Activated naive CD4-positive, alpha-beta T cell treated with anti-CD3 and anti-CD28 coated beads for 36 hours (primary cell): ENCODE data around the gene LUC7L3. TPM values are rescaled to one million over a fixed set of nuclear protein-coding genes. Genes with fewer than 3 reads are reported as not detected.
A peak's percentile ranks its signal among the peaks of the same experiment; 100 is the strongest.
"Not testable (repeated sequence)": the region's sequence is repeated elsewhere in the genome, so short reads cannot be mapped to it uniquely, and the experiment has no call there.

Experiments used
- CTCF ChIA-PET: fragments of 350-600 bp; sonication (Branson Sonifier 250); formaldehyde crosslinking; loops from one replicate; lab custom pipeline; 2021; ENCODE audit warnings: antibody characterized with exemption; lab: Charles Lee
- DNase-seq: peaks from one replicate; pipeline ENCODE4 v3.0.0-alpha.2; 2020
- H3K27ac Mint-ChIP-seq: one replicate; pipeline ENCODE4 v1.8.0; 2021; ENCODE audit warnings: mild to moderate bottlenecking, mixed read lengths
- H3K27me3 Mint-ChIP-seq: one replicate; pipeline ENCODE4 v1.8.0; 2021; ENCODE audit warnings: low read depth, mixed read lengths
- H3K36me3 Mint-ChIP-seq: one replicate; pipeline ENCODE4 v1.8.0; 2021; ENCODE audit warnings: low read depth, mixed read lengths
- H3K4me1 Mint-ChIP-seq: one replicate; pipeline ENCODE4 v1.8.0; 2021; ENCODE audit warnings: low read depth, mixed read lengths
- H3K4me3 Mint-ChIP-seq: one replicate; pipeline ENCODE4 v1.8.0; 2021; ENCODE audit warnings: mild to moderate bottlenecking, moderate library complexity, mixed read lengths
- H3K9me3 Mint-ChIP-seq: one replicate; pipeline ENCODE4 v1.8.0; 2021; ENCODE audit warnings: mixed read lengths
- intact Hi-C: fragments of 100-400 bp; cut with micrococcal nuclease; formaldehyde crosslinking; loops from one replicate; pipeline ENCODE4 v1.15.1; 2023
- total RNA-seq, 2 experiments: library from RNA; stranded (reverse); gene quantifications; one replicate each; pipeline ENCODE4 v1.2.3, GENCODE V29; 2021

LUC7L3 gene, protein sequence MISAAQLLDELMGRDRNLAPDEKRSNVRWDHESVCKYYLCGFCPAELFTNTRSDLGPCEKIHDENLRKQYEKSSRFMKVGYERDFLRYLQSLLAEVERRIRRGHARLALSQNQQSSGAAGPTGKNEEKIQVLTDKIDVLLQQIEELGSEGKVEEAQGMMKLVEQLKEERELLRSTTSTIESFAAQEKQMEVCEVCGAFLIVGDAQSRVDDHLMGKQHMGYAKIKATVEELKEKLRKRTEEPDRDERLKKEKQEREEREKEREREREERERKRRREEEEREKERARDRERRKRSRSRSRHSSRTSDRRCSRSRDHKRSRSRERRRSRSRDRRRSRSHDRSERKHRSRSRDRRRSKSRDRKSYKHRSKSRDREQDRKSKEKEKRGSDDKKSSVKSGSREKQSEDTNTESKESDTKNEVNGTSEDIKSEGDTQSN
- total RNA-seq = 100 to 1,000 TPM; 120 to 136 TPM

DNA sequence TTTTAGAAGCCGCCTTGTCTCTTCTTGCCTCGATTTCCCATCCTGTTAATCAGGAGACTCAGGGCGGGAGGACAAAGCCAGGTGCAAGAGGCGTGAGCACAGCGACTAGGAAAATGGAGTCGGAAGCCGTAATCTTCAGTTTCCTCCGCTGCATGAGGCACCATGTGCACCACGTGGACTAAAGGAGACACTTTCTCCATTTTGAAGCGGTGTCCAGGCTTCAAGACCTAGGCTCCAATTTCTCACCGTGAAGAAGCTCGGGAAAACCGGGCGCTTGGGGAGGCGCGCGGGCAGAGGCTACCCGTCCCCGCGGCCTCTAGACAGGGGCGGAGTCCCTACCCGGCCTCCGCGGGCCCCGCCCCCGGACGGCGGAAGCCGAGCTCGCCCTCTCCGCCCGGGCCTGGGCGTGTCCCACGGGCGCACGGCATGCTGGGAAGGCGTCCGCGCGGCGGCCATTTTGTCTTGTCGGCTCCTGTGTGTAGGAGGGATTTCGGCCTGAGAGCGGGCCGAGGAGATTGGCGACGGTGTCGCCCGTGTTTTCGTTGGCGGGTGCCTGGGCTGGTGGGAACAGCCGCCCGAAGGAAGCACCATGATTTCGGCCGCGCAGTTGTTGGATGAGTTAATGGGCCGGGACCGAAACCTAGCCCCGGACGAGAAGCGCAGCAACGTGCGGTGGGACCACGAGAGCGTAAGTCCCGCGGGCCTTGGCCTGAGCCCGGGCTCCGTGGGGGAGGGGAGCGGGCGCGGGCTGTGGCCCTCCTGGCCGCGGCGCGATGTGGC lies at the start of gene LUC7L3:
LUC7L3 (plus strand) TSS at position 460 of the 780 bp plus-strand sequence; CDS start at position 590, 130 bp downstream.
- no peaks in the 10 kb centered on the region for H3K9me3 Mint-ChIP-seq
- H3K27me3 Mint-ChIP-seq = no peaks in the 10 kb centered on the region
- CTCF ChIA-PET = no interaction called here
- H3K27ac Mint-ChIP-seq = peak within 1 kb of the TSS; percentile 98
- intact Hi-C loops = loop anchor here (1.0 kb wide), 2 partner anchors 11 to 147 kb away; partner anchors contain the start of gene TOB1
- H3K4me1 Mint-ChIP-seq = peaks cover 25% of the 10 kb centered on the region
- peak; percentile 95 for DNase-seq
- H3K36me3 Mint-ChIP-seq = peaks cover 13% of the 10 kb centered on the region
- peak within 1 kb of the TSS; percentile 97 for H3K4me3 Mint-ChIP-seq

DNA sequence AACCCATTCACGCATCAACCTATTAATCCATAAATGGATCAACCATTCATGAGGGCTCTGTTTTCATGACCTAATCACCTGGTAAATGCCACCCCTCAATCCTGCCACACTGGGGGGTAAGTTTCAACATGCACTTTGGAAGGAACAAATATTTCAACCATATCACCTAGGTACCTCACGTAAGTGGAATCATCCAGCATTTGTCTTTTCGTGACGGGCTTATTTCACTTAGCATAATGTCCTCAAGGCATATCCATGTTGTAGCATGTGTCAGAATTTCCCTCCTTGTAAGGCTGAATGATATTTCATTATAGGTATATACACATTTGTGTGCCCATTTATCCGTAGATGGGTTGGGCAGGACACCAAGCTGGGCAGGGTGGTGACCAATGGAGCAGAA lies 47.3 kb upstream of the LUC7L3 start:
- no peak for DNase-seq
- Mint-ChIP-seq H3K4me1 (no peaks in the 10 kb centered on the region), H3K27ac (no peak overlapping the region), H3K4me3 (no peak overlapping the region), H3K9me3 (no peaks in the 10 kb centered on the region), H3K27me3 (no peaks in the 10 kb centered on the region), H3K36me3 (no peaks in the 10 kb centered on the region)
- intact Hi-C loops = no loop called here
- CTCF ChIA-PET = interaction anchor here (1.3 kb wide), 1 partner anchor 41 kb away, joined by 3 read pairs; no protein-coding TSS in a partner anchor

DNA sequence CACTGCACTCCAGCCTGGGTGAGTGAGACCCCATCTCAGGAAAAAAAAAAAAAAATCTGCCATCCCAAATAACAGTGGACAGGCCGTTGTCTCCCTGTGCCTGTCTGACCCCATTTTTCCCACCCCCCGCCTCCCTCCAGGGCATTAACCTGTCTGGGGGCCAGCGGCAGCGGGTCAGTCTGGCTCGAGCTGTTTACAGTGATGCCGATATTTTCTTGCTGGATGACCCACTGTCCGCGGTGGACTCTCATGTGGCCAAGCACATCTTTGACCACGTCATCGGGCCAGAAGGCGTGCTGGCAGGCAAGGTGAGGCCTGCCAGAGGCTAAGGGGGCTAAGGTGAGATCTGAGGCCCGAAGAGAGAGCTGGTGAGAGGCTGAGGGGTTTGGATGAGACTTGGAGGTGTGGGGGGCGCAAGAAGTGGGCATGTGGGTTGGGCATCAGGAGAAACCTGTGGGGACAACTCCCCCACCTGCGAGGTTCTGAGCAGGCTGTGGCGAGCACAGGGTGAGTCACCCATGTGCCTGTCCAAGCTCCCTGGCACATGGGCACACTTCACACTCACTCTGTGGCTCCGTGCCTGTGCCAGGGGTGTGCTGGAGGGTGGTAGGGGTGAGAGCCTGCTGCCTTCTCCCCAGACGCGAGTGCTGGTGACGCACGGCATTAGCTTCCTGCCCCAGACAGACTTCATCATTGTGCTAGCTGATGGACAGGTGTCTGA lies 46.4 kb upstream of the LUC7L3 start:
- Mint-ChIP-seq H3K27ac (no peak overlapping the region), H3K36me3 (no peaks in the 10 kb centered on the region), H3K4me1 (no peaks in the 10 kb centered on the region), H3K4me3 (no peak overlapping the region), H3K9me3 (no peaks in the 10 kb centered on the region), H3K27me3 (no peaks in the 10 kb centered on the region)
- CTCF ChIA-PET = interaction anchor here (1.3 kb wide), 1 partner anchor 42 kb away, joined by 3 read pairs; no protein-coding TSS in a partner anchor
- intact Hi-C loops = no loop called here
- no peak for DNase-seq

- CTCF ChIA-PET = interaction anchor here (1.2 kb wide), 1 partner anchor 13 kb away, joined by 4 read pairs; no protein-coding TSS in a partner anchor
- Mint-ChIP-seq H3K27me3 (no peaks in the 10 kb centered on the region), H3K4me3 (no peak overlapping the region)
Measured at GRCh38 chr17:50675190-50675589, 44.2 kb upstream of the LUC7L3 start.

GRCh38 chr17:50675627-50676026 lies 43.8 kb upstream of the LUC7L3 start:
- no peak overlapping the region for H3K4me3 Mint-ChIP-seq
- H3K4me1 Mint-ChIP-seq = no peaks in the 10 kb centered on the region
- no peak overlapping the region for H3K27ac Mint-ChIP-seq
- no peaks in the 10 kb centered on the region for H3K9me3 Mint-ChIP-seq
- CTCF ChIA-PET = interaction anchor here (1.2 kb wide), 1 partner anchor 14 kb away, joined by 4 read pairs; no protein-coding TSS in a partner anchor
- DNase-seq = no peak
- H3K36me3 Mint-ChIP-seq = no peaks in the 10 kb centered on the region
- intact Hi-C loops = no loop called here
- H3K27me3 Mint-ChIP-seq = no peaks in the 10 kb centered on the region

More at GRCh38 chr17:50675190-50675589, 44.2 kb upstream of the LUC7L3 start:
- H3K36me3 Mint-ChIP-seq = no peaks in the 10 kb centered on the region
- no peak overlapping the region for H3K27ac Mint-ChIP-seq
- H3K4me1 Mint-ChIP-seq = no peaks in the 10 kb centered on the region
- intact Hi-C loops = no loop called here
- DNase-seq = no peak
- no peaks in the 10 kb centered on the region for H3K9me3 Mint-ChIP-seq

DNA sequence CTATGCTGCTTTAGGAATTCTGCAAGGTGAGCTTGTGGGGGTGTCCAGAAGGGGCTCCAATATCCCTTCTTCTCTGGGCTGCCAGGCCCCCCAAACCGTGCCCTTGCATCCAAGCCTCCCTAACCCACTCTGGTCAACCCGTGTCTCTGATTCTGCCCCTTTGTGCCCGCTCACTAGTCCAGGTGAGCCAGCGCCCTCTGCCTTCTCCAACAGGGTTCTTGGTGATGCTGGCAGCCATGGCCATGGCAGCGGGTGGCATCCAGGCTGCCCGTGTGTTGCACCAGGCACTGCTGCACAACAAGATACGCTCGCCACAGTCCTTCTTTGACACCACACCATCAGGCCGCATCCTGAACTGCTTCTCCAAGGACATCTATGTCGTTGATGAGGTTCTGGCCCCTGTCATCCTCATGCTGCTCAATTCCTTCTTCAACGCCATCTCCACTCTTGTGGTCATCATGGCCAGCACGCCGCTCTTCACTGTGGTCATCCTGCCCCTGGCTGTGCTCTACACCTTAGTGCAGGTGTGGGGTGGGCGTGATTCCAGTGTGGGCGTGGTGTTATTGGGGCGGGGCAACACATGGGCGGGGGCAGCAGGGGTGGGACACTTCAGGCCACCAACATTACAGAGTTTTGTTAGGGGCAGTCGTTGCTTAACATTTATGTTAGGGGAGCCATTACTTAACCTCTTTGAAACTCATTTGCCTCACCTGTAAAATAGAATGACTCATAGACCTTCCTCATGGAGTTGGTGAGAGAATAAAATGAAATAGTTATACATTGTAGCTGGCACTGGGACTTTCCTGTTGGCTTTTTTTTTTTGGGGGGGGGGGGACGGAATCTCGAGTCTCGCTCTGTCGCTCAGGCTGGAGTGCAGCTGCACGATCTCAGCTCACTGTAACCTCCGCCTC lies 43.1 kb upstream of the LUC7L3 start:
- Mint-ChIP-seq H3K9me3 (no peaks in the 10 kb centered on the region), H3K4me3 (no peak overlapping the region), H3K4me1 (peaks cover 3% of the 10 kb centered on the region), H3K27ac (no peak overlapping the region), H3K36me3 (no peaks in the 10 kb centered on the region), H3K27me3 (peaks cover 3% of the 10 kb centered on the region)
- CTCF ChIA-PET = interaction anchor here (1.2 kb wide), 1 partner anchor 14 kb away, joined by 4 read pairs; no protein-coding TSS in a partner anchor
- intact Hi-C loops = no loop called here
- no peak for DNase-seq

GRCh38 chr17:50677851-50678375 lies 41.5 kb upstream of the LUC7L3 start:
- H3K27ac Mint-ChIP-seq = no peak overlapping the region
- no peaks in the 10 kb centered on the region for H3K9me3 Mint-ChIP-seq
- H3K4me1 Mint-ChIP-seq = peaks cover 4% of the 10 kb centered on the region
- peaks cover 3% of the 10 kb centered on the region for H3K27me3 Mint-ChIP-seq
- no peak overlapping the region for H3K4me3 Mint-ChIP-seq
- DNase-seq = no peak
- H3K36me3 Mint-ChIP-seq = no peaks in the 10 kb centered on the region
- CTCF ChIA-PET = no interaction called here
- intact Hi-C loops = no loop called here

DNA sequence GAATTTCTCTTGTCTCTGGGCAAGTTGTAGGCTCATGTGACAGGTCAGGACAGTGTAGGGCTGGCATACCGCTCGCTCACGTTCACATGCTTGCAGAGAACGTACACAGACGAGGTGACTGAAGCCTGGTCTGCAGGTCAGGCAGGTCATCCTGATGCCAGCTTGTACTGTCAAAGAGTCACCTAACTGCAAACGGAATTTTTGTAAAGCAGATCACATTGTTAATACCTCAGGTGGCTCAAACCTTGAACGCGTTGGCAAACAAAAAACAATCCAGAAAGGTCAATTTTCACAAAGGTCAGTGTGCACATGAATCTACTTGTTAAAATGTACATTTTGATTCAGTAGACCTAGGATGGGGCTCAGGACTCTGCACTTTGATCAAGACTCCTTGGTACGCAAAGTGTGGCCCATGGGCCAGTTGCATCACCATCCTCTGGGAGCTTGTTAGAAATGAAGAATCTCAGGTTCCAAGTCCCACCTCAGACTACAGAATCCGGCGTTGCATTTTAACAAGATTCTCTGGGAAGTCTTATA lies 40.3 kb upstream of the LUC7L3 start:
- DNase-seq = no peak
- Mint-ChIP-seq H3K27ac (no peak overlapping the region), H3K4me1 (peaks cover 4% of the 10 kb centered on the region), H3K4me3 (no peak overlapping the region), H3K36me3 (no peaks in the 10 kb centered on the region), H3K9me3 (no peaks in the 10 kb centered on the region), H3K27me3 (peaks cover 3% of the 10 kb centered on the region)
- CTCF ChIA-PET = interaction anchor here (0.7 kb wide), 1 partner anchor 18 kb away, joined by 3 read pairs; no protein-coding TSS in a partner anchor
- intact Hi-C loops = no loop called here

GRCh38 chr17:50680126-50680525 lies 39.3 kb upstream of the LUC7L3 start:
- peaks cover 4% of the 10 kb centered on the region for H3K4me1 Mint-ChIP-seq
- intact Hi-C loops = no loop called here
- H3K4me3 Mint-ChIP-seq = no peak overlapping the region
- DNase-seq = no peak
- peaks cover 3% of the 10 kb centered on the region for H3K27me3 Mint-ChIP-seq
- no peaks in the 10 kb centered on the region for H3K9me3 Mint-ChIP-seq
- CTCF ChIA-PET = interaction anchor here (0.7 kb wide), 1 partner anchor 149 kb away, joined by 3 read pairs; no protein-coding TSS in a partner anchor
- no peak overlapping the region for H3K27ac Mint-ChIP-seq
- H3K36me3 Mint-ChIP-seq = no peaks in the 10 kb centered on the region

GRCh38 chr17:50680543-50681262 lies 38.7 kb upstream of the LUC7L3 start:
- H3K36me3 Mint-ChIP-seq, H3K4me3 Mint-ChIP-seq, H3K27ac Mint-ChIP-seq, H3K4me1 Mint-ChIP-seq, DNase-seq, H3K9me3 Mint-ChIP-seq, H3K27me3 Mint-ChIP-seq: not testable (repeated sequence)
- CTCF ChIA-PET = interaction anchor here (0.7 to 1.3 kb wide), 2 partner anchors 50 to 150 kb away, joined by 3 read pairs; no protein-coding TSS in a partner anchor
- intact Hi-C loops = loop anchor here (1.0 kb wide), 1 partner anchor 50 kb away; no protein-coding TSS in a partner anchor
